HG03139 (cell line): ENCODE results near the gene ZNRF4.
"Not testable (repeated sequence)": the region's sequence is repeated elsewhere in the genome, so short reads cannot be mapped to it uniquely, and the experiment has no call there.

Source experiments
- ATAC-seq: cut with Tn5 transposase; IDR thresholded peaks from one replicate; pipeline ENCODE4 v1.9.1; 2021; ENCODE audit not compliant: unreplicated experiment

ZNRF4 gene

GRCh38 chr19:5455367-5456129, at the start of gene ZNRF4:
Gene ZNRF4 (plus strand): TSS chr19:5455417. CDS start chr19:5455492, 75 bp downstream.
- ATAC-seq = no peak

DNA sequence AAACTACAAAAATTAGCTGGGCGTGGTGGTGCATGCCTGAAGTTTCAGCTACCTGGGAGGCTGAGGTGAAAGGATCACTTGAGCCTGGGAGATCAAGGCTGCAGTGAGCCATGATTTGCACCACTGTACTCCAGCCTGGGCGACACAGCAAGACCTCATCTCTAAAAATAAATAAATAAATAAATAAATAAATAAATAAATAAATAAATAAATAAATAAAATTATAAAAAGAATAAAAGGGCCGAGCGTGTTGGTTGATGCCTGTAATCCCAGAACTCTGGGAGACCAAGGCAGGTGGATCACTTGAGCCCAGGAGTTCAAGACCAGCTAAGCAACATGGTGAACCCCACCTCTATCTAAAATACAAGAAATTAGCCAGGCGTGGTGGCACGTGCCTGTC, 49.0 kb upstream of the ZNRF4 start:
- ATAC-seq = not testable (repeated sequence)

DNA sequence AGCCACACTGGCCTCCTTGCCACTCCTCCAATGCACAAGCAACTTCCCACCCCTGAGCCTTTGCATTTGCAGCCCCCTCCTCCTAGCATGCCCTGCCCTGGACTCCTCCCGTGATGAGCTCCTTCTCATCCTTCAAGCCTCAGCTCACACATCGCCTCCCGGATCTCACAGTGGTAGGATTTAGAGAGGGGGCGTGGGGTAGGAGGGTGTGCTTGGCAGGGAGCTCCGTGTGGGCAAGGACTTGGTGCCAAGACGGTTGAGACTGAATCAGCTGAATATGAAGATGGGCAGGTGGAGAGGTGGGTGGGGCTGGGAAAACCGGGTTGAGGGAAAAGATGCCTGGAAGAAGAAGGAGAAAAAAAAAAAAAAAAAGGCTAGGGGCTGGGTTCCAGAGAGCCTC, 48.4 kb upstream of the ZNRF4 start:
- no peak for ATAC-seq

DNA sequence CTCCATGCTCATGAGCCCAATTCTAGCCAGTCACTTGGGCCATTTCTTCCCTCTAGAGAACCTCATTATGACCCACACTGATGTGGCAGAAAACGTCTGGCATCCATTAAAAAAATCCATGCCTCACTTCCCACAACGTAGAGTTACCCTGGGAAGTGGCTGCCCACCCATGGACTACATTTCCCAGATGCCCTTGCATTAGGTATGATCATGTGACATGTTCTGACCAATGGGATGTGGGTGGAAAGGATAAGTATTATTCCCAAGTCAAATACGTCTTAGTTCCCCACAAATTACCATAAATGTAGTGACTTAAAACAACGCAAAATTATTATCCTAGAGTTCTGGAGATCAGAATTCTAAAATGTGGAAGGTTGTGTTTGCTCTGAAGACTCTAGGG, 47.9 kb upstream of the ZNRF4 start:
- ATAC-seq = no peak

DNA sequence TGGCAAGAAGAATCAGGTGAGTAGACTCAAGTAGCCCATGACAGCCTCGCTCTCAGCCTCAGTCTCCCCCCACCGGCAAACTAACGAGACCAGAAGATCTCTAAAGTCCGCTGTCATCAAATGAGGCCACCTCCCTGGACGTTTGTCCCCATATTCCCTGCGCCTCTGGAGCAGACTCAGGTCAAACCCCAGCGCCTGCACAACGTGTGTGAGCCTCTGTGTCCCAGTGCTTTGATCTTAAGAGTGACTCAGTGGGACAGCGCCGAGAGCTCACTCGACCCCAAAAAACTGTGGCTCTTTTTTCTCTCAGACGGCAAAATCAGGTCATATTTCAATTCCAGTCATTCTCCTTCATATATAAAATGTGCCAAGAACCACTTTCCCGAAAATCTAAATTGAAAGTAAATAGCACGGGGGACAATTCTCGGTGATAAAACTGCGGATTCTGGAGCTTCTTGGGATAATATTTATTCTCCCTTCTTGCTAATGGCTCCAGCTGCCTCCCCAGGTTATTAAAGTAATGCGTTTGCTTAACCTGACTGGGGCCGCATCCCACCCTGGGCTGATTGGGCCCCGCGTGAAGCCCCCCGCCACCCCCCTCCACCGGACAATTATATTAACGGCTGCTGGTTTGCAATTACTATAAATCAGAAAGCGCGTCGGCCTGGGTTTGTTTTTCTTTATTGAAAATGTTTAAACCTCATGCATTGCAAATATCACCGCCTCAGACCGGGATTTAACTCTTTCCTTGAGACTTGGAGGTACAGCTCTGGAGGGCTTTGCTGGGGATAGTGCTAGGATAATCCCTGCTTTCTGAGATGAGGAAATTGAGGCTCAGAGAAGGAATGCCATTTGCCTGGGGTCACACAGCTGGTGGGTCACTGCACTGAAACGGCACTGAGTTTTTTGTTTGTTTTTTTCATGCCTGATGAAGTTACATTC, 37.5 kb upstream of the ZNRF4 start:
- ATAC-seq = no peak

- no peak for ATAC-seq
Observed at GRCh38 chr19:5418677-5419076, 36.5 kb upstream of the ZNRF4 start.

- no peak for ATAC-seq
Observed at GRCh38 chr19:5420953-5421352, 34.3 kb upstream of the ZNRF4 start.

DNA sequence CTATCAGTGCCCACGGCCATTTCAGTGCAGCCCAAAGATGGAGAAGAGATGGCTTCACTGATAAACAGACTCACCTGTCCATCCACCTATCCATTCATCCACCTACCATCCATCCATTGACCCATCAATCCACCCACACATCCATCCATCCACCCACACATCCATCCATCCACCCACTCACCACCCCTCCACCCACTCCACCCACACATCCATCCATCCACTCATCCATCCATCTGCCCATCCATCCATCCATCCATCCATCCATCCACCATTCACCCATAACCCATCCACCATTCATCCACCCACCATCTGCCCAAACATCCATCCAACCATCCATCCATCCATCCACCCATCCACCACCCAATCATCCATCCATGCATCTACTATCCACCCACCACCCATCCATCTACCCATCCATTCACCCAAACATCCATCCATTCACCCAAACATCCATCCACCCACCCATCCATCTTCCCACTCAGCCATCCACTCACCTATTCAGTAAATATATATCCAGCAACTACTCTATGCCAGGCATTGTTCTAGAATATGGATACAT, 31.6 kb upstream of the ZNRF4 start:
- ATAC-seq = no peak

DNA sequence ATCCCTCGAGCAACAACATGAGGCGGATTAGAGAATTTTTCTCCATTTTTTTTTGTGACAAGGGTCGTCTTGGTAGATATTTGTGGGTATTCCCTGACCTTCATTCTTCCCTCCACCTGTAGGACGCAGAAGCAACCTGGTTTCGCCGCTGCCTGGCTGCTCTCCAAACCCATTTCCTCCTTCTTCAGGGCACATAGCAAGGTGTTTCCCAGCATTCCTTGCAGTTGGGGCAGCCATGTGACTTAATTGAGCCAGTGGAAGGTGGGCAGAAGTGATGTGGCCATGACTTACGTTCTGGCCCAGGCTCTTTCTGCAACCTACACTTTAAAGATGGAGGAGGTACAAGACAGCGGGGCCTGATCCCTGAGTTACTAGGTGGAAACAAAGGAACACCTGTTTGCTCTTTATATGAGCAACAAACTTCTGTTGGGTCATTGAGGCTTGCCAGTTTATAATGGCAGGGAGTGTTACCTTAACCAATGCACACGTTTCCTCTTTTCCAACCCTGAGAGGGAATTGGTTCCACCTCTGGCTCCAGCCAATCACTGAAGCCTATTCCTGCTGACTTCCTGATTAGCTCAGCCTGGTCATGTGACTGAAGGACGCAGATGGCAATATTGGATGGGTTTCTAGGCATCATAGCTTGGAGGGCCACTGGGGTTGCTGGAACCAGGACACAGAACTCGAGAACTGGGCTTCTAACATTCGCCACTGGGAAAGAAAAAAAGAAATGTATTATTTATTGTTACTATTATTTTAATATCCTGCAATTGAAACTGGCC, 30.8 kb upstream of the ZNRF4 start:
- no peak for ATAC-seq

DNA sequence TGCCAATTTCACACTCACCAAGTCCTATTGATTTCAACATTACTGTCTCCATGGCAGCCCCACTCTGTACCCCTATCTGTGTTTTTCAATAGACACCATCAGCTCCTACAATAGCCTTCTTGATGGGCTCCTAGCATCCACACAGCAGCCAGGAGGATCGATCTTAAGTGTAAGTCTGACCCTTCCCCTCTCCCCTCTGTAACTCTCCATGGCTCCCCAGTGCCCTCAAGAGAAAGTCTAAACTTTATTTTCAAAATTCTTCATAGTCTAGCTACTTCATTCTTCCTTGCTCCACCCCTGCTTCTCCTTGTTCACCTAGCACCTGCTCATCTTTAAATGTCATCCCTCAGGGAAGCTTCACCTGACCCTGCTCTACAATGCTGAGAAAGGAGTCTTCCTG, 30.0 kb upstream of the ZNRF4 start:
- ATAC-seq = no peak

GRCh38 chr19:5430237-5430636, 25.0 kb upstream of the ZNRF4 start:
- ATAC-seq = no peak

GRCh38 chr19:5432687-5433086, 22.5 kb upstream of the ZNRF4 start:
- ATAC-seq = no peak

DNA sequence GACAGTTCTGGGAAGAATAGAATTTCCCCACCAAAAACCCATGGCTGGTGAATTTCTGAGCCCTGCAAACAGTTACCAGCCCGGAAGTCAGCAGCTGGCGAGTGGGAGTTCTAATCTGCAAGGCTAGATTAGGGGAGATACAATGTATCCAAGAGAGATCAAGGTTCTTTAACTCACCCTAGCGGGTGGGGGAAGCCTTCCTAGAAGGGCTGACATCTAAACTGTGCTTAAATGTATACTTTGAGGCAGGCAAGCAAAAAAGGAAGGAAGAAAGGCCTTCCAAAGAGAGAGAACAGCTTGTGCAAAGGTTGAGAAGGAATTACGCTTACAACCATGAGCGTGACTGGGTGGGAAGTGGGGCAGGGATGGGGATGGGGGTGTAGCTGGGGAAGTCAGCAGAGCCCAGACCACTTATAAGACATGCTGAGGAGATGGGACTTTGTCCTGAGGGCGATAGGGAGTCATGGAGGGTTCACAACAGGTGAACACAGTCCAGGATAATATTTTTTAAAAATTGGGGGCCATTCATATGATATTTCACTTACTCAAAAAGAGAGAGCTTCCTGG, 20.8 kb upstream of the ZNRF4 start:
- ATAC-seq = no peak

- no peak for ATAC-seq
Observed at GRCh38 chr19:5434970-5435641, 20.1 kb upstream of the ZNRF4 start.

- ATAC-seq = no peak
Observed at GRCh38 chr19:5435642-5436017, 19.6 kb upstream of the ZNRF4 start.

GRCh38 chr19:5436106-5436947, 18.9 kb upstream of the ZNRF4 start:
- no peak for ATAC-seq

GRCh38 chr19:5436948-5437306, 18.3 kb upstream of the ZNRF4 start:
- no peak for ATAC-seq

GRCh38 chr19:5438756-5439155, 16.5 kb upstream of the ZNRF4 start:
- not testable (repeated sequence) for ATAC-seq

DNA sequence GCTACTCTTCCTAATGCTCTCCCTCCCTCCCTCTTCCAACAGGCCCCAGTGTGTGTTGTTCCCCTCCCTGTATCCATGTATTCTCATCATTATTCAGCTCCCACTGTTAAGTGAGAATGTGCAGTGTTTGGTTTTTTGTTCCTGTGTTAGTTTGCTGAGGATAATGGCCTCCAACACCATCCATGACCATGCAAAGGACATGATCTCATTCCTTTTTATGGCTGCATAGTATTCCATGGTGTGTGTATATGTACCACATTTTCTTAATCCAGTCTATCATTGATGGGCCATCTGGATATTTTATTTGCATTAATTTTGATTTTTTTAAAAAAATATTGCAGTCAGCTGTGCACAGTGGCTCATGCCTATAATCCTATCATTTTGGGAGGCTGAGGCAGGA, 15.8 kb upstream of the ZNRF4 start:
- ATAC-seq = no peak
